ENCODE data around the gene EGFL7.

Gene EGFL7

DNA sequence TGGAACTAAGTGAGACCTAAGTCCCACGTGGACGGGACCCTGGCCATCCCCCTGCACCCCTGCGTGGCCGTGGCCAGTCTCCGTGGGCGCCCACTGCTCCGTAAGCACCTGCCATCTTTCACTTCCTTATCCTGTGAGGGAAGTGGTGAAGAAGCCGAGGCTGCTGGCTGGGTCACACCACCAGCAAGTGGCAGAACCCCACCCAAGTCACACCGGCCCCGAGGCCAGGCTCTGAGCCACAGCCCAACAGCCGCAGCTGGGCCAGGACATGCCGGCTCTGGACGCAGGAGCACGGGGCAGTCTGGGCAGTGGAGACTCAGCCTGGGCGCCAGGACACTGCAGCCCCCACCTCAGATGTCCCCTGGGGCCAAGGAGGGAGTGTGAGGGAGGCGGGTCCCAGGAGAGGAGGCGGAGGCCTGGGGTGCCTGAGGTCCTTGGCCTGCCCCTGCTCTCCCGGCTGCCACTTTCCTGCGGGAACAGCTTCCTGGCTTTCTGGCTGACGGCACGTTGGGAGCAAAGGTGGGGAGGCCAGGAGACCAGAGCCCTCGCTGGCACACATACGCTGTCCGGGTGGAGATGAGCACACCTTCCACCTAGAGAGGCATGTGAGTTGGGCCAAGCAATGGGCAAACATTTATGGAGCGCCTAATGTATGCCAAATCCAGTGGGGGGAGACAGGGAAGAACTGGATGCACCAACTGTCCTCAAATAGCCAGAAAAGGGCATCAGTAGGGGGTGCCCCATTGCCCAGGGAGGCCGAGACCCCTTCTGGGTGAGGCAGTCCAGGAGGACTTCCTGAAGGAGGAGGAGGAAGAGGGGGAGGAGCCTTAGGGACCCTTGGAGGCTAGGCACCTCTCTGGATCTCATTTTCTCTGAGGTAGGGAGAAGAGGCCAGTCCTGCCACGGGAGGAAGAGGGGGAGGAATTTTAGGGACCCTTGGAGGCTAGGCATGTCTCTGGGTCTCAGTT lies 43.9 kb upstream of the EGFL7 start:
- Histone ChIP-seq H3K9ac (ENCODE audit: low read depth in 1 of 2, low read length in 2 of 2) (no peak overlapping the region), H3K36me3 (ENCODE audit: control insufficient read depth in 2 of 2, insufficient read depth in 2 of 2, low read length in 2 of 2) (no peaks in the 10 kb centered on the region), H3K27me3 (ENCODE audit: control insufficient read depth in 2 of 2, insufficient read depth in 2 of 2, low read length in 2 of 2) (no peaks in the 10 kb centered on the region), H3K4me3 (ENCODE audit: low read length in 2 of 2) (no peak overlapping the region), H3K27ac (ENCODE audit: low read depth in 2 of 2, low read length in 2 of 2) (peak overlapping the region; percentile 21 to 61), H3K4me1 (ENCODE audit: control insufficient read depth in 2 of 2, insufficient read depth in 2 of 2, low read length in 2 of 2) (peaks cover 30 to 34% of the 10 kb centered on the region in 2 donors), H3K9me3 (ENCODE audit: control insufficient read depth in 2 of 2, low read length in 2 of 2) (no peaks in the 10 kb centered on the region)

DNA sequence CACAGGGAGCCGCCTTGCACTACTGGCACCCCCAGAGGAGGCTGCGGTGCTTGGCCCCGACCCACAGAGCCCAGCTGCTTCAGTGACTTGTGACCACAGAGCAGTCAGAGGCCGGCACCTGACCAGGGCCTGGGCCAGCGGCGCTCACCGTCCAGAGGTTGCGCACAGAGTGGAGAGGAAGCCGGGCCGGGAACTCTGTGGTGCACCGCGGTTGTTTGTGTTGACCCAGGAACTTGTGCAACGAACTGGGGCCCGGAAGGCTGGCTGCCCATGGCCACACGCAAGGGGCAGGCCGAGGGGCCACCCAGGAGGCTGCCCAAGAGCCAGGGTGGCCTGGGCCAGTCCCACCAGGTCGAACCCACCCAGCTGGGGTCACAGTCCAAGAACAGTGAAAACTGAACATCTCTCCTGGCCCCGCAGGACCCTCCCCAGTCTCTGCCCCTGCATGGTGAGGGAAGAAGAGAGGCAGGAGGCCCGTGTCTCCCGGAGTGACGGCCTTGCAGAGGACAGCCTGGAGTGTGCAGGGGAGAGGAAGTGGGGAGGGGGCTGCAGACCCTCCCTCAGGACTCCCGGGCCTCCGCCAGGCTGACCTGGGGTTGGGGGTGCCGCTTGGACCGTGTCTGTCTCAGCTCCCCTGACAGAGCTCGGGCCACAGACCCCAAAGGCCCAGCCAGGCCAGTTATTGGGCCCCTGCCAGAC lies 42.8 kb upstream of the EGFL7 start:
- Histone ChIP-seq H3K27me3 (ENCODE audit: control insufficient read depth in 2 of 2, insufficient read depth in 2 of 2, low read length in 2 of 2) (no peaks in the 10 kb centered on the region), H3K9me3 (ENCODE audit: control insufficient read depth in 2 of 2, low read length in 2 of 2) (no peaks in the 10 kb centered on the region), H3K4me3 (ENCODE audit: low read length in 2 of 2) (no peak overlapping the region), H3K36me3 (ENCODE audit: control insufficient read depth in 2 of 2, insufficient read depth in 2 of 2, low read length in 2 of 2) (no peaks in the 10 kb centered on the region), H3K9ac (ENCODE audit: low read depth in 1 of 2, low read length in 2 of 2) (no peak overlapping the region), H3K27ac (ENCODE audit: low read depth in 2 of 2, low read length in 2 of 2) (peak overlapping the region; percentile 36 to 65), H3K4me1 (ENCODE audit: control insufficient read depth in 2 of 2, insufficient read depth in 2 of 2, low read length in 2 of 2) (peaks cover 33 to 41% of the 10 kb centered on the region in 2 donors)

DNA sequence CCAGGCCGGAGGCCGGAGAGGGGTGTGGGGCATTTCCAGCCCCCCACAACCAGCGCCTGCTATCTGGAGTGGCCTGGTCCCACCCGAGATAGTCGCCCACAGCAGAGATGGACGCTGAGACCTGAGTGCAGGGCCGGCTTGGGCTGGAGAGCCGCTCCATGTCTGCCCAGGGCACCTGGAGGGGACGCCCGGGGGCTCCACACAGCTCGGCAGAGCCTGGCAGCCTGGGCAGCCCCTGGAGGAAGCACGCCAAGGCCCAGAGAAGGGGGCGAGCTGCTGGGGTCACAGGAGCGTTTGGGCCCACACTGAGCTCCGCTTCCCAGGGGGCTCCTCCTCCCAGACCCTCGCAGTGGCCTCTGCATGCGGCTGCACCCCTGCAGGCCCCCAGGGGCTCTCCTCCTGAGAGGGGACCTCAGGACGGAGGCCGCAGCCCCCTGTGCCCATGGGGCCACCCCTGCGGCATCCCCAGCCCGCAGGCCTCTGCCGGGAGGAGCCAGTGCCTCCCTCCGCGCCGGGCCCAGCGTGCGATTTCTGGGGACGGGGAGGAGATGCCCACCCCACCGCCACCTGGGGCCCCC lies 42.2 kb upstream of the EGFL7 start:
- H3K9me3 ChIP-seq (ENCODE audit: control insufficient read depth in 2 of 2, low read length in 2 of 2): no peaks in the 10 kb centered on the region
- peaks cover 34 to 43% of the 10 kb centered on the region in 2 donors for H3K4me1 ChIP-seq (ENCODE audit: control insufficient read depth in 2 of 2, insufficient read depth in 2 of 2, low read length in 2 of 2)
- H3K27ac ChIP-seq (ENCODE audit: low read depth in 2 of 2, low read length in 2 of 2): peak overlapping the region in 1 of 2 donors; percentile 65
- no peaks in the 10 kb centered on the region for H3K27me3 ChIP-seq (ENCODE audit: control insufficient read depth in 2 of 2, insufficient read depth in 2 of 2, low read length in 2 of 2)
- H3K36me3 ChIP-seq (ENCODE audit: control insufficient read depth in 2 of 2, insufficient read depth in 2 of 2, low read length in 2 of 2): no peaks in the 10 kb centered on the region
- H3K4me3 ChIP-seq (ENCODE audit: low read length in 2 of 2): no peak overlapping the region
- no peak overlapping the region for H3K9ac ChIP-seq (ENCODE audit: low read depth in 1 of 2, low read length in 2 of 2)

DNA sequence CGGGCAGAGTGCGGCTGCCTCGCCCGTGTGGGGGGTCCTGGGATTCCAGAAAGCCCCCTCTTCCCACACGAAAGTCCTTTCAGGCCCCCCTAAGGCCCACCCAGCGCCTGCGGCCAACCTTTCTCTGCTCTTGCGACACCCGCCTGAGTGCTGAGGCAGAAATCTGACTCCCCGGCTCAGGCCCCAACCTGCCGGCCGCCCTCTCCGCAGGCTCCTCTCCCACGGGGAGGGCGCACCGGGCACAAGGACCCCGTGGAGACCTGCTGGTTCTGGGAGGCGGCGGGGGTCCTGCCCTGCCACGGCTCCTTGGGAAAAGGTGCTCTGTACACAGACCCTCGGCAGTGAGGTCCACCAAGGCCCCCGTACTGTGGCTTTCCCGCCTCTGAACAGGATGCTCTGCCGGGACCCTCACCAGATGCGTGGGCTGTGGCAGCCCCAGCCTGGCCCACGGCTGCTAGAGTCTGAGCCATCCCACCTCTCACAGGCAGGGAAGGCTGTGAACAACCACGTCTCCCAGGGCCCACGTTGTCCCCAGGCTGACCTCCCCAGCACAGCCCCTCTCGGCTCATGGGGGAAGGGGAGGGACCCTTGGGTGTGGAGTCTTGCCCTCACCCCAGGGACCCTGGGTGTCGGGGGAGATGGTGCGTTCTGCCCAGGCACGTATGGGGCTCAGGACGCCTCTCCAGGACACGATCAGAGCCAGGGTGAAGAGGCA lies 41.5 kb upstream of the EGFL7 start:
- no peak overlapping the region for H3K27ac ChIP-seq (ENCODE audit: low read depth in 2 of 2, low read length in 2 of 2)
- peaks cover 39 to 50% of the 10 kb centered on the region in 2 donors for H3K4me1 ChIP-seq (ENCODE audit: control insufficient read depth in 2 of 2, insufficient read depth in 2 of 2, low read length in 2 of 2)
- no peaks in the 10 kb centered on the region for H3K27me3 ChIP-seq (ENCODE audit: control insufficient read depth in 2 of 2, insufficient read depth in 2 of 2, low read length in 2 of 2)
- H3K9ac ChIP-seq (ENCODE audit: low read depth in 1 of 2, low read length in 2 of 2): no peak overlapping the region
- no peaks in the 10 kb centered on the region for H3K36me3 ChIP-seq (ENCODE audit: control insufficient read depth in 2 of 2, insufficient read depth in 2 of 2, low read length in 2 of 2)
- H3K4me3 ChIP-seq (ENCODE audit: low read length in 2 of 2): no peak overlapping the region
- H3K9me3 ChIP-seq (ENCODE audit: control insufficient read depth in 2 of 2, low read length in 2 of 2): no peaks in the 10 kb centered on the region

DNA sequence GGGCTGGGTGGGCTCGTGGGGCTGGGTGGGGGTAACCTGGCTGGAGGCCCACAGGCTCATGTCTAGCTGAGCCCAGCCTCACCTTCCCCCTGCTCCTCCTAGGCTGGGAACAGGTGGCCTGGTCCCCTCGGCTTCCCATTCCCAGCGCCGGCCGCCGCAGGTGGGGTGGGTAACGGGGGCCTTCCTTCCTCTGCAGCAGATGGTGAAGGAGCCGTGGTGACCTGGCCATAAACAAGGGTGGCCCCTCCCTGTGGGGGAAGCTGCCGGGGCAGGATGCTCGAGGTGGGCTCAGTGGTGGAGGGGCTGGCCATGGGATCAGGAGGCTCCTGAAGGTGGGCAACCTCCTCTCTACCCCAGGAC lies 41.0 kb upstream of the EGFL7 start:
- H3K4me1 ChIP-seq (ENCODE audit: control insufficient read depth in 2 of 2, insufficient read depth in 2 of 2, low read length in 2 of 2): peaks cover 40 to 52% of the 10 kb centered on the region in 2 donors
- H3K27me3 ChIP-seq (ENCODE audit: control insufficient read depth in 2 of 2, insufficient read depth in 2 of 2, low read length in 2 of 2): no peaks in the 10 kb centered on the region
- no peak overlapping the region for H3K9ac ChIP-seq (ENCODE audit: low read depth in 1 of 2, low read length in 2 of 2)
- H3K9me3 ChIP-seq (ENCODE audit: control insufficient read depth in 2 of 2, low read length in 2 of 2): no peaks in the 10 kb centered on the region
- no peak overlapping the region for H3K4me3 ChIP-seq (ENCODE audit: low read length in 2 of 2)
- H3K36me3 ChIP-seq (ENCODE audit: control insufficient read depth in 2 of 2, insufficient read depth in 2 of 2, low read length in 2 of 2): no peaks in the 10 kb centered on the region
- H3K27ac ChIP-seq (ENCODE audit: low read depth in 2 of 2, low read length in 2 of 2): no peak overlapping the region

DNA sequence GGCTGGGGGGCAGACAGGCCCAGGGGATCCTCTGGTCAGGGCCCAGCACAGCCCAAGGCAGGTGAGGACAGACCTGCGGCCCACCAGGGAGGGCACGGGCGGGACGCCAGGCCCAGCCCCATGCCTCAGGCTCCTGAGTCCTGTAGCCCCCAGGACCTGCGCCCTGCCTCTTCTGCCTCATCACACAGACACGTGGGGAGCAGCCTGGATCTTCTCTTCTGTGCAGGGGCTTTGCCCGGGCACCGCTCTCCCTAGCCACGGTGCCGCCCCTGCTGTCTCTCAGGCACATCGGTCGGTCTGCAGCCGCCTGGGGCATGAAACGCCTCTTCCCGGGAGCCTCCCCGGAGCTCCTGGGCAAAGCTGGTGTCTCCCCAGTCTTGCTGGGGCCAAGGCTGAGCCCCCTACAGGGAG lies 40.2 kb upstream of the EGFL7 start:
- Histone ChIP-seq H3K27me3 (ENCODE audit: control insufficient read depth in 2 of 2, insufficient read depth in 2 of 2, low read length in 2 of 2) (no peaks in the 10 kb centered on the region), H3K27ac (ENCODE audit: low read depth in 2 of 2, low read length in 2 of 2) (no peak overlapping the region)

DNA sequence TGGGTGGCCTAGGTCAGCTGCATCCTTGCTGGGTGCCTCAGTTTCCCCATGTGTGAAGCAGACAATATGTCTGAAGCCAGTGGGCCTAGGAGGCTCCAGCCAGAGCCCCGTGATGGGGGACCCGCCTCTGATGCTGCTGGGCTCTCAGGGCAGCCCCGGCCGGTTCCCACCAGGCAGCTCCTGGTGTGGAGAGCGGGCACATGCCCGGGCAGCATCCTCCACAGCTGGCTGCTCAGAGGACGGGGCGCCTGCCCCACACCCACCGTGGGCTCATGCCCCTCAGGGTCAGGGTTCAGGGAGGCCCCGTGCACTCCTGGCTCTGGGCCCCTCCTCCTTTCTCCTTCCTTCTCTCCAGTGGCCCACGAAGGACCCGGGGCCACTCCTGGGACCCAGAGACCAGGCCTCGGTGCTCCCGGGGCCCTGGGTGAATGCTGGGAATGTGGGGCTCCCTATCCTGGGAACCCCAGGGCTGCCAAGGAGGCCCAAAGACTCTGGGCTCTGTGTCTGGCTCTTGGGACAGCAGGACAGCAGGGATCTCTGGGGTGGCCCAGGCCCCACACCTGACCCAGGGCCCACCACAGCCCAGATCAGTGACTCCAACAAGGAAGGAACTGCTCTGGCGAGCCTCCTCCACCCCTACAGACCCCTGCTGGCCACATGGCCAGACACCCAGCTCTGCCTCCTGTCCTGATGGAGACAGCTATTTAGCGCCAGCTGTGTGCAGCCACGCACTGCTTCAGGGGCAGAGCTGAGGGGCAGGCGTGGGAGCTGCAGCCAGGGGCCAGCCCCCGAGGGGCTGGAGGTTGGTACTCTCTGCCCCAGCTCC lies 39.5 kb upstream of the EGFL7 start:
- Histone ChIP-seq H3K27me3 (ENCODE audit: control insufficient read depth in 2 of 2, insufficient read depth in 2 of 2, low read length in 2 of 2) (no peaks in the 10 kb centered on the region), H3K4me3 (ENCODE audit: low read length in 2 of 2) (no peak overlapping the region), H3K4me1 (ENCODE audit: control insufficient read depth in 2 of 2, insufficient read depth in 2 of 2, low read length in 2 of 2) (peaks cover 41 to 49% of the 10 kb centered on the region in 2 donors), H3K36me3 (ENCODE audit: control insufficient read depth in 2 of 2, insufficient read depth in 2 of 2, low read length in 2 of 2) (no peaks in the 10 kb centered on the region), H3K9ac (ENCODE audit: low read depth in 1 of 2, low read length in 2 of 2) (peak overlapping the region in 1 of 2 donors; percentile 24), H3K27ac (ENCODE audit: low read depth in 2 of 2, low read length in 2 of 2) (no peak overlapping the region), H3K9me3 (ENCODE audit: control insufficient read depth in 2 of 2, low read length in 2 of 2) (no peaks in the 10 kb centered on the region)

More for the DNA sequence above, 40.2 kb upstream of the EGFL7 start:
- no peak overlapping the region for H3K4me3 ChIP-seq (ENCODE audit: low read length in 2 of 2)
- no peak overlapping the region for H3K9ac ChIP-seq (ENCODE audit: low read depth in 1 of 2, low read length in 2 of 2)
- no peaks in the 10 kb centered on the region for H3K9me3 ChIP-seq (ENCODE audit: control insufficient read depth in 2 of 2, low read length in 2 of 2)
- peaks cover 42 to 54% of the 10 kb centered on the region in 2 donors for H3K4me1 ChIP-seq (ENCODE audit: control insufficient read depth in 2 of 2, insufficient read depth in 2 of 2, low read length in 2 of 2)
- no peaks in the 10 kb centered on the region for H3K36me3 ChIP-seq (ENCODE audit: control insufficient read depth in 2 of 2, insufficient read depth in 2 of 2, low read length in 2 of 2)

DNA sequence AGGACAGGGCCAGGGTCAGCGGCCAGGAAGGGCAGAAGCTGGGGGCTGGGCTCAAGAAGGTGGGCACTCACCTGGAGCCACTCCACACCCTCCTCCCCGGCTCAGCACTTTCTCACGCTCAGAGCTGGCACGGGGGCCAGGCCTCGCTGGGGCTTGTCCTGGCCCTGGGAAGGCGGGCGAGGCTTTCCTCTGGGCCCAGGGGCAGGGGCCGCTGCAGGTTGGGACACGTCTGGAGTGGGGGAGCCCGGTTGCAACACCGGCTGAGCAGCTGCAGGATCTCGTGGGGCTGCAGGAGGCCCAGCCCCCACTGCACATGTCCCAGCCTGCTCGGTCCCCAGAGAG lies 38.9 kb upstream of the EGFL7 start:
- Histone ChIP-seq H3K9ac (ENCODE audit: low read depth in 1 of 2, low read length in 2 of 2) (no peak overlapping the region), H3K36me3 (ENCODE audit: control insufficient read depth in 2 of 2, insufficient read depth in 2 of 2, low read length in 2 of 2) (no peaks in the 10 kb centered on the region), H3K9me3 (ENCODE audit: control insufficient read depth in 2 of 2, low read length in 2 of 2) (no peaks in the 10 kb centered on the region), H3K27me3 (ENCODE audit: control insufficient read depth in 2 of 2, insufficient read depth in 2 of 2, low read length in 2 of 2) (no peaks in the 10 kb centered on the region), H3K4me3 (ENCODE audit: low read length in 2 of 2) (no peak overlapping the region), H3K27ac (ENCODE audit: low read depth in 2 of 2, low read length in 2 of 2) (peak overlapping the region in 1 of 2 donors; percentile 32), H3K4me1 (ENCODE audit: control insufficient read depth in 2 of 2, insufficient read depth in 2 of 2, low read length in 2 of 2) (peaks cover 38 to 43% of the 10 kb centered on the region in 2 donors)

DNA sequence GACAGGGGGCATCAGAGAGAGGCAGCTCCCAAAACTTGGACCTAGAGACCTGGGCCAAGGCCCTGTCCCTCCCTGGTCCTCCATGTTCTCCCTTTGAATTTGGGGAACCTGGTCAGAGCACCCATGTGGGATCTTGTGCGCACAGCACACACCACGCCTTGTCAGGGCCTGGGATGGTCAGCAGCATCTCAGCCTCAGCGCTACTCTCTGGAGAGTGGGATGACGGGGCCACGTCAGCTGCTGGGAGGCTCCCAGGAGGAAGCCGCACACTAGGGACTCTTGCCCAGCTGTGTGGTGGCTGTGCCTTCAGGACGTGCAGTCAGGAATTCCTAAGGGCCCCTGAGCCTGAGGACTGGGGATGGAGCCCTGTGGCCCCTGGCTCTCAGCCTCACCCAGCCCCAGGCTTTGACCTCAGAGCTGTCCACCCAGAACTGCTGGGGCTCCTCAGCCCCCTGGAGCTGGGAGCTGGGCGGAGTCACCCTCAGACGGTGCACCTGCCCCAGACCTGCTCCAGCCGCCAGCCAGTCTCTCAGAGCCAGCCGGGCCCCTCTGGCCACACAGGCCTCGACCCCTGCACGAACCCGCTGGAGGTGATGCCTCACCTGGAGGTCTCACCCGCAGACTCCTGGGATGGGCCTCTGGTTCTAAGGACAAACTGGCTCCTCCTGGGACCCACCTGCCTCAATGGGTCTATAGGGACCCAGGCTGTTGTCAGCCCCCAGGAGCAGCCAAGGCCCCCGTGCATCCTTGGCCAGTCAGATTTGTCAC lies 38.3 kb upstream of the EGFL7 start:
- peak overlapping the region in 1 of 2 donors; percentile 33 for H3K9ac ChIP-seq (ENCODE audit: low read depth in 1 of 2, low read length in 2 of 2)
- H3K27me3 ChIP-seq (ENCODE audit: control insufficient read depth in 2 of 2, insufficient read depth in 2 of 2, low read length in 2 of 2): no peaks in the 10 kb centered on the region
- no peaks in the 10 kb centered on the region for H3K36me3 ChIP-seq (ENCODE audit: control insufficient read depth in 2 of 2, insufficient read depth in 2 of 2, low read length in 2 of 2)
- H3K4me1 ChIP-seq (ENCODE audit: control insufficient read depth in 2 of 2, insufficient read depth in 2 of 2, low read length in 2 of 2): peaks cover 35 to 39% of the 10 kb centered on the region in 2 donors
- H3K9me3 ChIP-seq (ENCODE audit: control insufficient read depth in 2 of 2, low read length in 2 of 2): no peaks in the 10 kb centered on the region
- H3K4me3 ChIP-seq (ENCODE audit: low read length in 2 of 2): no peak overlapping the region
- peak overlapping the region; percentile 43 to 58 for H3K27ac ChIP-seq (ENCODE audit: low read depth in 2 of 2, low read length in 2 of 2)
